Astrocyte (in vitro differentiated cells and primary cell): ENCODE measurements around the gene AIFM3. TPM values are rescaled to one million over a fixed set of nuclear protein-coding genes. Genes with fewer than 3 reads are reported as not detected.
"Not testable (repeated sequence)": the region's sequence is repeated elsewhere in the genome, so short reads cannot be mapped to it uniquely, and the experiment has no call there.

Experiments
- DNase-seq: peaks from one replicate; pipeline ENCODE4 v3.0.0-alpha.2; 2010; ENCODE audit warnings: low read depth
- FAIRE-seq: peaks from 2 replicates; lab custom pipeline; 2011; peaks lifted over from hg19 to GRCh38; lab: Jason Lieb, UNC
- H2AFZ ChIP-seq: 2 replicates; pipeline ENCODE4 v1.6.0; 2012; ENCODE audit warnings: low read depth, low read length, inconsistent platforms
- H3K27ac ChIP-seq: 2 replicates; pipeline ENCODE4 v1.5.1; 2011; ENCODE audit warnings: low read depth, low read length, inconsistent platforms
- H3K27me3 ChIP-seq: 2 replicates; pipeline ENCODE4 v1.6.0; 2011; ENCODE audit warnings: low read length, inconsistent platforms; ENCODE audit not compliant: insufficient read depth
- H3K36me3 ChIP-seq: 2 replicates; pipeline ENCODE4 v1.5.1; 2011; ENCODE audit warnings: low read length, inconsistent platforms; ENCODE audit not compliant: insufficient read depth
- H3K4me1 ChIP-seq: 2 replicates; pipeline ENCODE4 v1.5.1; 2011; ENCODE audit warnings: low read length, inconsistent platforms; ENCODE audit not compliant: insufficient read depth
- H3K4me2 ChIP-seq: 2 replicates; pipeline ENCODE4 v1.6.0; 2012; ENCODE audit warnings: low read length, inconsistent platforms
- H3K4me3 ChIP-seq: 2 replicates; pipeline ENCODE4 v1.5.1; 2011; ENCODE audit warnings: low read depth, mild to moderate bottlenecking, low read length, inconsistent platforms; ENCODE audit not compliant: insufficient read depth
- H3K79me2 ChIP-seq: 2 replicates; pipeline ENCODE4 v1.6.0; 2012; ENCODE audit warnings: mild to moderate bottlenecking, low read length, inconsistent platforms; ENCODE audit not compliant: insufficient read depth
- H3K9ac ChIP-seq: 2 replicates; pipeline ENCODE4 v1.6.0; 2012; ENCODE audit warnings: mild to moderate bottlenecking, low read length, inconsistent platforms
- H3K9me3 ChIP-seq: 2 replicates; pipeline ENCODE4 v1.5.1; 2012; ENCODE audit warnings: low read depth, mild to moderate bottlenecking, low read length, inconsistent platforms; ENCODE audit not compliant: insufficient read depth
- H4K20me1 ChIP-seq: 2 replicates; pipeline ENCODE4 v1.6.0; 2012; ENCODE audit warnings: low read length, inconsistent platforms; ENCODE audit not compliant: insufficient read depth
- H3K27ac Mint-ChIP-seq: one replicate; pipeline ENCODE4 v1.8.0; 2021; ENCODE audit warnings: mild to moderate bottlenecking, mixed read lengths; ENCODE audit not compliant: unreplicated experiment
- H3K27me3 Mint-ChIP-seq: one replicate; pipeline ENCODE4 v1.8.0; 2021; ENCODE audit warnings: low read depth, mixed read lengths; ENCODE audit not compliant: unreplicated experiment
- H3K36me3 Mint-ChIP-seq: one replicate; pipeline ENCODE4 v1.8.0; 2021; ENCODE audit warnings: low read depth, mixed read lengths; ENCODE audit not compliant: unreplicated experiment
- H3K4me1 Mint-ChIP-seq: one replicate; pipeline ENCODE4 v1.8.0; 2021; ENCODE audit warnings: low read depth, mixed read lengths; ENCODE audit not compliant: unreplicated experiment
- H3K4me3 Mint-ChIP-seq: one replicate; pipeline ENCODE4 v1.8.0; 2021; ENCODE audit warnings: mild to moderate bottlenecking, moderate library complexity, mixed read lengths; ENCODE audit not compliant: unreplicated experiment
- H3K9me3 Mint-ChIP-seq: one replicate; pipeline ENCODE4 v1.8.0; 2021; ENCODE audit warnings: mild to moderate bottlenecking, mixed read lengths; ENCODE audit not compliant: unreplicated experiment
- EZH2 ChIP-seq: IDR thresholded peaks from 2 replicates; pipeline ENCODE4 v1.6.1; 2012; ENCODE audit warnings: mild to moderate bottlenecking, low read length, inconsistent platforms; ENCODE audit not compliant: insufficient read depth
- total RNA-seq: library from RNA; stranded (reverse); gene quantifications from 2 replicates; pipeline ENCODE4 v1.2.1, GENCODE V29; 2021
- TF ChIP-seq, protein P1 (sequence below): IDR thresholded peaks from 2 replicates; pipeline ENCODE4 v1.5.1; 2011; ENCODE audit warnings: low read depth, mild to moderate bottlenecking, inconsistent platforms, low read length, moderate library complexity; ENCODE audit not compliant: insufficient read depth

Gene AIFM3
- total RNA-seq, 1 donor from 2014 or later: 0.48 TPM

DNA sequence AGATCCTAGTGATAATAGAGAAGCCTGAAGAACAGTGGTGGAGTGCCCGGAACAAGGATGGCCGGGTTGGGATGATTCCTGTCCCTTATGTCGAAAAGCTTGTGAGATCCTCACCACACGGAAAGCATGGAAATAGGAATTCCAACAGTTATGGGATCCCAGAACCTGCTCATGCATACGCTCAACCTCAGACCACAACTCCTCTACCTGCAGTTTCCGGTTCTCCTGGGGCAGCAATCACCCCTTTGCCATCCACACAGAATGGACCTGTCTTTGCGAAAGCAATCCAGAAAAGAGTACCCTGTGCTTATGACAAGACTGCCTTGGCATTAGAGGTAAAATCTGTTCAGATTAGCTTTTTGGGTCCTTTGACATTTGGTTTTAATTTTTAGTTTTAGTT lies 33.1 kb upstream of the AIFM3 start:
- peaks cover 10% of the 10 kb centered on the region for H3K36me3 Mint-ChIP-seq
- no peak for FAIRE-seq

DNA sequence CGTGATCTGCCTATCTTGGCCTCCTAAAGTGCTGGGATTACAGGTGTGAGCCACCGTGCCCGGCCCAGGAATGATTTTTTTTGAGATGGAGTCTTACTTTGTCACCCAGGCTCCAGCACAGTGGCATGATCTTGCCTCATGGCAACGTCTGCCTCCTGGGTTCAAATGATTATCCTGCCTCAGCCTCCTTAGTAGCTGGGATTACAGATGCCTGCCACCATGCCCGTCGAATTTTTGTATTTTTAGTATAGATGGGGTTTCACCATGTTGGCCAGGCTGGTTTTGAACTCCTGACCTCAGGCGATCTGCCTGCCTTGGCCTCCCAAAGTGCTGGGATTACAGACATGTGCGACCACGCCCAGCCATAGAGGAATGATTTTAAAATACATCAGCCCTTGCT lies 32.0 kb upstream of the AIFM3 start:
- not testable (repeated sequence) for H3K9me3 Mint-ChIP-seq, H2AFZ ChIP-seq, H3K36me3 Mint-ChIP-seq, H3K27ac Mint-ChIP-seq, H3K9ac ChIP-seq, H3K4me3 Mint-ChIP-seq, H3K27me3 ChIP-seq, H3K27ac ChIP-seq, H3K4me2 ChIP-seq, FAIRE-seq, H3K4me1 ChIP-seq, H3K9me3 ChIP-seq, H3K27me3 Mint-ChIP-seq, DNase-seq, H3K4me3 ChIP-seq
- H4K20me1 ChIP-seq: peaks cover 90% of the 10 kb centered on the region
- H3K79me2 ChIP-seq: peaks cover 96% of the 10 kb centered on the region
- H3K4me1 Mint-ChIP-seq: peaks cover 21% of the 10 kb centered on the region
- peaks cover 12% of the 10 kb centered on the region for H3K36me3 ChIP-seq

More for the DNA sequence above, 33.1 kb upstream of the AIFM3 start:
- peaks cover 88% of the 10 kb centered on the region for H4K20me1 ChIP-seq
- DNase-seq: no peak
- H3K9ac ChIP-seq: no peak overlapping the region
- peaks cover 96% of the 10 kb centered on the region for H3K79me2 ChIP-seq
- no peak overlapping the region for H3K27ac ChIP-seq
- H3K4me1 ChIP-seq: no peaks in the 10 kb centered on the region
- TF ChIP-seq EZH2: no peak
- TF ChIP-seq, protein P1, sequence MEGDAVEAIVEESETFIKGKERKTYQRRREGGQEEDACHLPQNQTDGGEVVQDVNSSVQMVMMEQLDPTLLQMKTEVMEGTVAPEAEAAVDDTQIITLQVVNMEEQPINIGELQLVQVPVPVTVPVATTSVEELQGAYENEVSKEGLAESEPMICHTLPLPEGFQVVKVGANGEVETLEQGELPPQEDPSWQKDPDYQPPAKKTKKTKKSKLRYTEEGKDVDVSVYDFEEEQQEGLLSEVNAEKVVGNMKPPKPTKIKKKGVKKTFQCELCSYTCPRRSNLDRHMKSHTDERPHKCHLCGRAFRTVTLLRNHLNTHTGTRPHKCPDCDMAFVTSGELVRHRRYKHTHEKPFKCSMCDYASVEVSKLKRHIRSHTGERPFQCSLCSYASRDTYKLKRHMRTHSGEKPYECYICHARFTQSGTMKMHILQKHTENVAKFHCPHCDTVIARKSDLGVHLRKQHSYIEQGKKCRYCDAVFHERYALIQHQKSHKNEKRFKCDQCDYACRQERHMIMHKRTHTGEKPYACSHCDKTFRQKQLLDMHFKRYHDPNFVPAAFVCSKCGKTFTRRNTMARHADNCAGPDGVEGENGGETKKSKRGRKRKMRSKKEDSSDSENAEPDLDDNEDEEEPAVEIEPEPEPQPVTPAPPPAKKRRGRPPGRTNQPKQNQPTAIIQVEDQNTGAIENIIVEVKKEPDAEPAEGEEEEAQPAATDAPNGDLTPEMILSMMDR: no peak
- H3K4me3 ChIP-seq: no peak overlapping the region
- no peak overlapping the region for H2AFZ ChIP-seq
- H3K27me3 ChIP-seq: no peaks in the 10 kb centered on the region
- H3K4me3 Mint-ChIP-seq: no peak overlapping the region
- H3K9me3 ChIP-seq: no peaks in the 10 kb centered on the region
- no peak overlapping the region for H3K27ac Mint-ChIP-seq
- H3K27me3 Mint-ChIP-seq: no peaks in the 10 kb centered on the region
- H3K4me2 ChIP-seq: no peak overlapping the region
- H3K9me3 Mint-ChIP-seq: no peaks in the 10 kb centered on the region
- H3K36me3 ChIP-seq: peaks cover 12% of the 10 kb centered on the region
- peaks cover 18% of the 10 kb centered on the region for H3K4me1 Mint-ChIP-seq

DNA sequence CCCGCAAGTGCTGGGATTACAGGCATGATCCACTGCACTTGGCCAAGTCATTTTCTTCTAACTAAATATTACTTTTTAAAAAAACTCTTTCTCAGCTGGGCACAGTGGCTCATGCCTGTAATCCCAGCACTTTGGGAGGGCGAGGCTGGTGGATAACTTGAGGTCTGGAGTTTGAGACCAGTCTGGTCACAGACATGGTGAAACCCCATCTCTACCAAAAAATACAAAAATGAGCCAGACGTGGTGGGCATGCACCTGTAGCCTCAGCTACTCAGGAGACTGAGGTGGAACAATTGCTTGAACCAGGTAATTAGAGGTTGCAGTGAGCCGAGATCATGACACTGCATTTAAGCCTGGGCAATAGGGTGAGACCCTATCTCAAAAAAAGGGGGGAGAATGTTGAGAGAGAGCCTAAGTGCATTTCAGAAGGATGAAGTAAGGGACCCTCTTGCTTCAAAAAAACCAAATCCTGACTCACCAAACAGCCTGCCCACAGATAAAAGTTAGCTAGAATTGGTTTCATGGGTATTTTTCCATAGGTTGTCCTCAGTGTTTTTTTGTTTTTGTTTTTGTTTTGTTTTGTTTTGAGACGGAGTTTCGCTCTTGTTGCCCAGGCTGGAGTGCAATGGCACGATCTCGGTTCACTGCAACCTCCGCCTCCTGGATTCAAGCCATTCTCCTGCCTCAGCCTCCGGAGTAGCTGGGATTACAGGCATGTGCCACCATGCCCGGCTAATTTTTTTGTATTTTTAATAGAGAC lies 31.1 kb upstream of the AIFM3 start:
- H3K4me1 Mint-ChIP-seq: peaks cover 22% of the 10 kb centered on the region
- not testable (repeated sequence) for H3K9me3 Mint-ChIP-seq, H3K27ac Mint-ChIP-seq, DNase-seq, FAIRE-seq, H3K4me3 ChIP-seq, H3K4me3 Mint-ChIP-seq, H3K9ac ChIP-seq, H3K4me2 ChIP-seq, H3K4me1 ChIP-seq, H3K36me3 Mint-ChIP-seq, H3K9me3 ChIP-seq, H3K27me3 Mint-ChIP-seq, H3K27me3 ChIP-seq, H2AFZ ChIP-seq, H3K27ac ChIP-seq
- peaks cover 91% of the 10 kb centered on the region for H4K20me1 ChIP-seq
- H3K79me2 ChIP-seq: peaks cover 96% of the 10 kb centered on the region
- peaks cover 12% of the 10 kb centered on the region for H3K36me3 ChIP-seq
